Measurements from ENCODE around the gene PNCK. TPM values are rescaled to one million over a fixed set of nuclear protein-coding genes. Genes with fewer than 3 reads are reported as not detected.
"Not testable (repeated sequence)": the region's sequence is repeated elsewhere in the genome, so short reads cannot be mapped to it uniquely, and the experiment has no call there.

Gene PNCK
- total RNA-seq, 1 donor from 2014 or later = 0.43 TPM

DNA sequence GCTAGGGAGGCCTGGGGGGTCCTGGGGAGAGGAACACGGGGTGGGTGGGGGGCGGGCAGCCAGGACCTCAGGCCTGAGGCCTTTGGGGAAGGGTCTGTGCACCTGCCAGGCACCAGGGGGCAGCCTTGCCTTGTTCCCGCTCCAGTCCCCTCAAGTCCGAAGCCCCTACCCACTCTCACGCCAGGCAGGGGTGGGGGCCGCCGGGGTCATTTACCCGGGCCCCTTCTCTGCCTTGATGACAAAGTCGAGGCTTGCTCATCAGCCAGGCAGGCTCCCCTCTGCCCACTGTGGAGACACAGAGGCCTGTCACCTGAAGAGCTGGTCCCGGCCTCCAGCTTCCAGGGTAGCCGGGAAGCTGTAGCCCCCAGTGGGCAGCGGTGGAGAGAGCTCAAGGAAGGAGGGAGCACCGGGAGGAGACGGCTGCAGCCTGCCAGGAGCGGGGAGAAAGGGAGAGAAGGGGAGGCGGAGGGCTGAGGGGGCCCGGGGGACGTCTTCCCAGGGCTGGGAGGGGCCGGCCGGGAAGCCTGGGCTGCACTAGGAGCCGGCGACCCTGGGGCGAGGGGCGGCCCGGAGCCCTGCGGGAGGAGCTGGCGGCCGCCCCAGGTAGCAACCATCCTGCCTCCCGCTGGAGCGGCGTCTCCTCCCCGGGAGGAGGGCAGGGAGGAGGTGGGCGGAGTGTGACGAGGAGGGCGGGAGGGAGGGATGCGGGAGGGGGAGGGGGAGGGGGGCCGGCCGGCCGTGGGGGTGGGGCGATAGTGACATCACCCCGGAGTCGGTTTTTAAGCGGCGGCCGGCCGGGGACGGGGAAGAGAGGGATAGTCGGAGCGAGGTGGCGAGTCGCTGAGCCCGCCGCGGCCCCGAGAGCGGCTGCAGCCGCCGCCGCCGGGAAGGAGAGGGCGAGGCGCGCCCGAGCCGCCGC is 13.8 kb upstream of the PNCK start, which contains the start of gene SLC6A8:
Gene SLC6A8, plus strand, starts transcription at position 806 of the 919 bp plus-strand sequence. CDS start 649 bp downstream, outside the sequence.
- H3K4me1 Mint-ChIP-seq (ENCODE audit: low read depth) = no peaks in the 10 kb centered on the region
- no peak for DNase-seq (ENCODE audit: low spot score)
- peaks cover 17% of the 10 kb centered on the region for H3K27me3 Mint-ChIP-seq (ENCODE audit: low read depth)
- H3K36me3 Mint-ChIP-seq (ENCODE audit: low read depth) = no peaks in the 10 kb centered on the region
- no peak within 1 kb of the TSS for H3K27ac Mint-ChIP-seq
- intact Hi-C loops (cut with micrococcal nuclease) = no loop called here
- no peaks in the 10 kb centered on the region for H3K9me3 Mint-ChIP-seq
- H3K4me3 Mint-ChIP-seq (ENCODE audit: low read depth) = peak within 1 kb of the TSS; percentile 70

- Mint-ChIP-seq H3K36me3 (ENCODE audit: low read depth) (no peaks in the 10 kb centered on the region), H3K27ac (no peak overlapping the region), H3K4me1 (ENCODE audit: low read depth) (no peaks in the 10 kb centered on the region), H3K27me3 (ENCODE audit: low read depth) (peaks cover 18% of the 10 kb centered on the region), H3K4me3 (ENCODE audit: low read depth) (no peak overlapping the region), H3K9me3 (no peaks in the 10 kb centered on the region)
- DNase-seq (ENCODE audit: low spot score) = no peak
- intact Hi-C loops (cut with micrococcal nuclease) = no loop called here
These were observed 13.1 kb upstream of the PNCK start for GRCh38 chrX:153686711-153687110.

GRCh38 chrX:153685751-153686696 is 12.4 kb upstream of the PNCK start:
- no peak for DNase-seq (ENCODE audit: low spot score)
- H3K9me3 Mint-ChIP-seq = no peaks in the 10 kb centered on the region
- no peaks in the 10 kb centered on the region for H3K4me1 Mint-ChIP-seq (ENCODE audit: low read depth)
- peaks cover 19% of the 10 kb centered on the region for H3K27me3 Mint-ChIP-seq (ENCODE audit: low read depth)
- intact Hi-C loops (cut with micrococcal nuclease) = no loop called here
- no peak overlapping the region for H3K27ac Mint-ChIP-seq
- H3K36me3 Mint-ChIP-seq (ENCODE audit: low read depth) = no peaks in the 10 kb centered on the region
- no peak overlapping the region for H3K4me3 Mint-ChIP-seq (ENCODE audit: low read depth)

GRCh38 chrX:153685156-153685536 is 11.5 kb upstream of the PNCK start:
- H3K36me3 Mint-ChIP-seq (ENCODE audit: low read depth) = no peaks in the 10 kb centered on the region
- H3K4me3 Mint-ChIP-seq (ENCODE audit: low read depth) = no peak overlapping the region
- intact Hi-C loops (cut with micrococcal nuclease) = no loop called here
- no peaks in the 10 kb centered on the region for H3K4me1 Mint-ChIP-seq (ENCODE audit: low read depth)
- H3K9me3 Mint-ChIP-seq = no peaks in the 10 kb centered on the region
- H3K27me3 Mint-ChIP-seq (ENCODE audit: low read depth) = peaks cover 18% of the 10 kb centered on the region
- DNase-seq (ENCODE audit: low spot score) = no peak
- H3K27ac Mint-ChIP-seq = no peak overlapping the region

DNA sequence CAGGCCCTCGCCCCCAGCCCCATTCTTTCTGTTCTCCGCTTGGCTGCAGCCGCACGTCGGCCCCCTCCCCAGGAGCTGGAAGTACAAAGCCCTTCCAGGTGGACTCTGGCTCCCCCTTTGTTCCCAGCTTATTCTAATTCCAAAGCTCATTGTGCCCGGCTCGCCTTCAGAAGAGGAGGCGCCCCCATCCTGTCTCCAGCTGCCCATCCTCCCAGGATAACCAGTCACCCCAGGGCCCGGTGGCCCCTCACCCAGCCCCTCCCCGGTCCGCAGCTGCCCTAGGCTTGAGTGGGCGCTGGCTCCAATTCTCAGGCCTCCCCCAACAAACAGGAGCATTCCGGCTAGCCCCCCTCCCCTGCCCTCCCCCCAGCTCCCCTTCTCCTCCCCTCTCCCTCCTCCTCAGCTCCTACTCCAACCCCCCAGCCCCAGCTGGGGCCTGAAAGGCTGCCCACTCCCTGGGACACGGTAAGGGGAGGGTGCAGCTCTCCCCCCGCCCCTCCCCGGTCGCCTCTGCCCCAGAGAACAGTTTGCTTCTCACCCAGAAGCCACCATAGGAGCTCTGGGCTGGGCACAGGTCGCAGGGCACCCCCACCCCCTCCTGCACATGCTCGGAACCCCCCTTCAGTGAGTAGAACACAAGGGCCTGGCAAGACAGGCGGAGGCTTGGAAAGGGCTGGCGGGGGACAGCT is 11.0 kb upstream of the PNCK start:
- H3K9me3 Mint-ChIP-seq = no peaks in the 10 kb centered on the region
- peaks cover 18% of the 10 kb centered on the region for H3K27me3 Mint-ChIP-seq (ENCODE audit: low read depth)
- no peaks in the 10 kb centered on the region for H3K4me1 Mint-ChIP-seq (ENCODE audit: low read depth)
- DNase-seq (ENCODE audit: low spot score) = no peak
- H3K36me3 Mint-ChIP-seq (ENCODE audit: low read depth) = no peaks in the 10 kb centered on the region
- intact Hi-C loops (cut with micrococcal nuclease) = no loop called here
- H3K27ac Mint-ChIP-seq = no peak overlapping the region
- no peak overlapping the region for H3K4me3 Mint-ChIP-seq (ENCODE audit: low read depth)

- H3K4me1 Mint-ChIP-seq (ENCODE audit: low read depth); H3K27ac Mint-ChIP-seq; intact Hi-C loops (cut with micrococcal nuclease); H3K36me3 Mint-ChIP-seq (ENCODE audit: low read depth); H3K9me3 Mint-ChIP-seq; DNase-seq (ENCODE audit: low spot score); H3K4me3 Mint-ChIP-seq (ENCODE audit: low read depth): not testable (repeated sequence)
- H3K27me3 Mint-ChIP-seq (ENCODE audit: low read depth) = peaks cover 20% of the 10 kb centered on the region
These were observed 9.9 kb upstream of the PNCK start for GRCh38 chrX:153683486-153683885.

GRCh38 chrX:153681175-153681574 is 7.6 kb upstream of the PNCK start:
- peaks cover 16% of the 10 kb centered on the region for H3K27me3 Mint-ChIP-seq (ENCODE audit: low read depth)
- H3K27ac Mint-ChIP-seq = no peak overlapping the region
- H3K4me1 Mint-ChIP-seq (ENCODE audit: low read depth) = no peaks in the 10 kb centered on the region
- no peak overlapping the region for H3K4me3 Mint-ChIP-seq (ENCODE audit: low read depth)
- H3K36me3 Mint-ChIP-seq (ENCODE audit: low read depth) = no peaks in the 10 kb centered on the region
- no peaks in the 10 kb centered on the region for H3K9me3 Mint-ChIP-seq
- no peak for DNase-seq (ENCODE audit: low spot score)
- intact Hi-C loops (cut with micrococcal nuclease) = no loop called here

GRCh38 chrX:153674219-153674851 is 722 bp upstream of the PNCK start:
- no peak for DNase-seq (ENCODE audit: low spot score)
- intact Hi-C loops (cut with micrococcal nuclease) = no loop called here
- Mint-ChIP-seq H3K27me3 (ENCODE audit: low read depth) (peaks cover 20% of the 10 kb centered on the region), H3K36me3 (ENCODE audit: low read depth) (no peaks in the 10 kb centered on the region), H3K4me3 (ENCODE audit: low read depth) (no peak overlapping the region), H3K9me3 (no peaks in the 10 kb centered on the region), H3K27ac (no peak overlapping the region), H3K4me1 (ENCODE audit: low read depth) (no peaks in the 10 kb centered on the region)

DNA sequence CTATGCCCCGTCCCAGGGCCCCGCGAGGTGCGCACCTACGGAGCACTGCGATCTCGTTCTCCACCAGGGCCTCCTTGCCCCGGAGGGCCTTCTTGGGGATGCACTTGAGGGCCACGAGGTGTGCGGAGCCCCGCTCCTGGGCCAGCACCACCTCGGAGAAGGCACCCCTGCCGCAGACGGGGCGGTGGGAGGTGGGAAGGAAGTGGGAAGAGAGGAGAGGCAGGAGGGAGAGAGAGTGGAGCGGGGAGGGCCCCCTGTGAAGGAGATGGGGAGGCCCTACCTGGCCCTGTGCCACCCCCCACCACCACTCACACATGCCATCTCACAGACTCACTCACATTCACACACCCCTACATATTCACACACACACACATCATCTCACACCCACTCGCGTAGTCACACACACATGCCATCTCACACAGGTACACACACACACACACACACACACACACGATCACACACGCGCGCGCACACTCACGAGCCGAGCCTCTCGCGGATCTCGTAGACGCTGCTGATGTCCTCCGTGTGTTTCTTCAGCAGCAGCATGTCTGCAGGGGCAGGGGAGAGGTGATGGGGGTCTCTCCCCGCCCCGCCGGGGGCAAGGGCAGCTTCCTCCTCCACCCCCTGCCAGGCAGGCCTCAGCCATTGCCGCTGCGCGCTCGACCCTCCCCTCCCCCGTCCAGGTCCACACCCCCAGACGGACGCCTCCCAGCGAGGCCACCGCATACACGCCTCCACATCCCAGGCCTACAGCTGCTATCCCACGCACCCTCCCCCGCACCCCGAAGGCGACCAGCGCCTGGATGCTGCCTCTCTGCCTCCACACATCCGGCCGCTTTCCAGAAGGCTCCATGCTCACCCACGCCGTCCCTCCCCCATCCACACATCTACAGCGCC is 834 bp downstream of the PNCK start:
- Mint-ChIP-seq H3K27me3 (ENCODE audit: low read depth) (peaks cover 19% of the 10 kb centered on the region), H3K4me3 (ENCODE audit: low read depth) (no peak overlapping the region), H3K36me3 (ENCODE audit: low read depth) (no peaks in the 10 kb centered on the region), H3K27ac (no peak overlapping the region), H3K4me1 (ENCODE audit: low read depth) (peaks cover 4% of the 10 kb centered on the region), H3K9me3 (no peaks in the 10 kb centered on the region)
- intact Hi-C loops (cut with micrococcal nuclease) = no loop called here
- DNase-seq (ENCODE audit: low spot score) = no peak

- H3K4me3 Mint-ChIP-seq (ENCODE audit: low read depth) = no peak overlapping the region
- peaks cover 6% of the 10 kb centered on the region for H3K4me1 Mint-ChIP-seq (ENCODE audit: low read depth)
- peaks cover 16% of the 10 kb centered on the region for H3K27me3 Mint-ChIP-seq (ENCODE audit: low read depth)
- no peaks in the 10 kb centered on the region for H3K36me3 Mint-ChIP-seq (ENCODE audit: low read depth)
- DNase-seq (ENCODE audit: low spot score) = no peak
- H3K27ac Mint-ChIP-seq = no peak overlapping the region
- intact Hi-C loops (cut with micrococcal nuclease) = no loop called here
- H3K9me3 Mint-ChIP-seq = no peaks in the 10 kb centered on the region
These were observed 1.8 kb downstream of the PNCK start for GRCh38 chrX:153671589-153672530.

Measured in activated T-helper 2 cell treated with anti-CD3 and anti-CD28 coated beads, Interferon-gamma antibody, Interleukin-2, Interleukin-4, amounts not matched to agents 10 μg/mL and 5 μg/mL and 100 μg/mL, durations not matched to agents 14 hours and 24 hours and 36 hours (primary cell).